GM13977 (cell line): ENCODE data around the gene PSMC6.
"Not testable (repeated sequence)": the region's sequence is repeated elsewhere in the genome, so short reads cannot be mapped to it uniquely, and the experiment has no call there.

Source experiments
- DNase-seq: peaks from one replicate; pipeline ENCODE4 v3.0.0; 2012; ENCODE audit warnings: low spot score
- in situ Hi-C: fragments of 300-500 bp; cut with MboI; formaldehyde crosslinking; loops from one replicate; pipeline ENCODE4 v1.12.0; 2022; ENCODE audit warnings: low sequenced_read_pairs, low pct_unique_long_range_greater_than_20kb, mixed read lengths, inconsistent platforms; ENCODE audit not compliant: unreplicated experiment
- TF ChIP-seq, protein P1 (sequence below): IDR thresholded peaks from 2 replicates; pipeline ENCODE4 v1.5.1; 2012; ENCODE audit warnings: mild to moderate bottlenecking, control low read depth; ENCODE audit not compliant: insufficient read depth; ENCODE audit errors: extremely low read depth, missing control alignments

PSMC6 gene

DNA sequence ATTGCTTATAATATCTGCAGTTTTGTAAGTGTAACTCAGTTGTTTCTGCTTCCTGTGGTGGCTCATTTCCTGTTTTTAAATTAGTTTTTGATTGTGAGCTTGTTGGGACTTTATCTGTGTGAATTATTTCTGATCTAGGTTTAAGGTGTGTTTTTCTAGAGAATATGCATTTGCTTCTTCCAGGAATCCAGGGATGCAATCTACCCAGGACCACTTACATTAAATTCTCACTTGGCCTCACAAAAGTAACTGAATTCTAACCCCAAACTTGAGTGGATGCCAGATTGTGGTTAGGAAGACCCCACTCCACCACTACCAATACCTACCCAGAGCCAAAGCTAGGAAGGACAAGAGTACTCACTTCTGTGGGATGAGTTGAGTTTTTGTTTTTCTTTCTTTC lies 34.9 kb downstream of the PSMC6 start:
- TF ChIP-seq, protein P1, sequence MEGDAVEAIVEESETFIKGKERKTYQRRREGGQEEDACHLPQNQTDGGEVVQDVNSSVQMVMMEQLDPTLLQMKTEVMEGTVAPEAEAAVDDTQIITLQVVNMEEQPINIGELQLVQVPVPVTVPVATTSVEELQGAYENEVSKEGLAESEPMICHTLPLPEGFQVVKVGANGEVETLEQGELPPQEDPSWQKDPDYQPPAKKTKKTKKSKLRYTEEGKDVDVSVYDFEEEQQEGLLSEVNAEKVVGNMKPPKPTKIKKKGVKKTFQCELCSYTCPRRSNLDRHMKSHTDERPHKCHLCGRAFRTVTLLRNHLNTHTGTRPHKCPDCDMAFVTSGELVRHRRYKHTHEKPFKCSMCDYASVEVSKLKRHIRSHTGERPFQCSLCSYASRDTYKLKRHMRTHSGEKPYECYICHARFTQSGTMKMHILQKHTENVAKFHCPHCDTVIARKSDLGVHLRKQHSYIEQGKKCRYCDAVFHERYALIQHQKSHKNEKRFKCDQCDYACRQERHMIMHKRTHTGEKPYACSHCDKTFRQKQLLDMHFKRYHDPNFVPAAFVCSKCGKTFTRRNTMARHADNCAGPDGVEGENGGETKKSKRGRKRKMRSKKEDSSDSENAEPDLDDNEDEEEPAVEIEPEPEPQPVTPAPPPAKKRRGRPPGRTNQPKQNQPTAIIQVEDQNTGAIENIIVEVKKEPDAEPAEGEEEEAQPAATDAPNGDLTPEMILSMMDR = no peak
- in situ Hi-C loops = no loop called here
- no peak for DNase-seq

DNA sequence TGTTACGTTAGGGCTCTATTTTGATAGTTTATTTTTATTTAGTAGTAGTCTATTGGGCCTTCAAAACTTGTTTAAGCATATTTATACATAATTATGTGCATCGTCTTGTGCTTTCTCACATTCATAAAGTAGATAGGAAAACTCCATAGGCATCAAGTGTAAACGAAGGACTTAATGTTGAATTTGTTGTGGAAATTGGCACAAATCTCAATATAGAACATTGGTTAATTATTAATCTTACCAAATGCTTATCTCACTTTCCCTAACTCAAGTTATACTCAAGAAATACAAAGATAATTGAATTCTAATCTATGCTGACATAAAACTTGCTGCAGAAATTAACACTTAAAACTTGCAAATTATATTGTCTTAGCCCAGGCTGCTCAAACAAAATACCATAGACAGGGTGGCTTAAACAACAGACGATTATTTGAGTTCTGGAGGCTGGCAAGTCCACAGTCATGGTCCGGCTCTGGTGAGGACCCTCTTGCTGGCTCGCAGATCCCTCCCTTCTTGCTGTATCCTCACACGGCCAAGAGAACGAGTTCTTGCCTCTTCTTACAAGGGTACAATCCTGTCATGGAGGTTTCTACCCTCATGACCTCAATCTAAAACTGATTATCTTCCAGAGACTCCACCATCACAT lies 41.8 kb downstream of the PSMC6 start:
- TF ChIP-seq, protein P1 = no peak
- in situ Hi-C loops = no loop called here
- no peak for DNase-seq

DNA sequence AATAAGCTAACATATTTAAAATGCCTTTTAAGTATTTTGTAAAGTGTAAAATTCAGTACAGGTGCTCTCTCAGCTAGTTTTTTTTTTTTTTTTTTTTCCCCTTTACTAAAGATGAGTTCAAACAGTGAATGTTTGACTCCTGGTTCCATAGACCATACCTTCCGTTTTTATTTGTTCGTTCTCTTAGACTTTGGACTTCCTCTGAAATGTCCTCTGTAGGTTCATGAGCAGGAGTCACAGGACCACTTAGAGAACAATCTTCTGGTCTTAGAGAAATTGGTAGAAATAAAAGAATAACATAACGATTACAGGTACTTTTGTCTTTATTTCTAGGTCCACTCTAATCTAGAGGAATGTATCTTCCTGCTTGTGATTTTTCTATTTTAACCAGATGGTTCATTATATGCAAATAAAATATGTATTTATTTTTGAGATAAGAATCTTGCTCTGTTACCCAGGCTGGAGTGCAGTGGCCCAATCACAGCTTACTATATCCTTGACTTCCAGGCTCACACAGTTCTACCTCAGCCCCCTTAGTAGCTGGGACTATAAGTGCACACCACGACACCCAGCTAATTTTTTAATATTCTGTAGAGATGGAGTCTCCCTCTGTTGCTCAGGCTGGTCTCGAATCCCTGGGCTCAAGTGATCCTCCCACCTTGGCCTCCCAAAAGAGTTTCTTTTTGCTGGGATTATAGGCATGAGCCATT lies 48.8 kb downstream of the PSMC6 start:
- in situ Hi-C loops = no loop called here
- TF ChIP-seq, protein P1 = no peak
- no peak for DNase-seq

DNA sequence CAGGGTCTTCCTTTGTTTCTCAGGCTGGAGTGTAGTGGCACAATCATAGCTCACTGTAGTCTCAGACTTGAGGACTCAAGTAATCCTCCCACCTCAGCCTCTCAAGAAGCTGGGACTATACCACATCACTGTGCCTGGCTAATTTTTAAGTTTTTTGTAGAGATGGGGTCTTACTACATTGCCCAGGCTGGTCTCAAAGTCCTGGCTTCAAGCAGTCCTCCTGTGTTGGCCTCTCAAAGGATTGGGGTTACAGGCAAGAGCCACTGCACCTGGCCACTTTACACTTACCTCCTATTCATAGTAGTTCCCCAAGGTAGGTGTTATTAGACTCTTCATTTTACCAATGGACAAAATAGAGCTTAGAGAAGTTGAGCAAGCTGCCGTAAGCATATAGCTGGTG lies 52.1 kb downstream of the PSMC6 start:
- no peak for DNase-seq
- in situ Hi-C loops = no loop called here
- TF ChIP-seq, protein P1 = no peak

DNA sequence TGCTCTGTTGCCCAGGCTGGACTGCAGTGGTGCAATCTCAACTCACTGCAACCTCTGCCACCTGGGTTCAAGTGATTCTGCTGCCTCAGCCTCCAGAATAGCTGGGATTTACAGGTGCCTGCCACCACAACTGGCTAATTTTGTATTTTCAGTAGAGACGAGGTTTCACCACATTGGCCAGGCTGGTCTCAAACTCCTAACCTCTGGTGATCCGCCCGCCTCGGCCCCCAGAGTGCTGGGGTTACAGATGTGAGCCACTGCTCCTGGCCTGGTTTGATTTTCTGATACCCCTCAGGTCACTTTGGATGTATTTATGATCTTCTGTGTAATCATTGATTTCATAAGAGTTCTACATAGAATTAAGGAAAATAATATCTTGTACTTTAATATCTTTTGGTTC lies 55.9 kb downstream of the PSMC6 start:
- DNase-seq, in situ Hi-C loops: not testable (repeated sequence)

DNA sequence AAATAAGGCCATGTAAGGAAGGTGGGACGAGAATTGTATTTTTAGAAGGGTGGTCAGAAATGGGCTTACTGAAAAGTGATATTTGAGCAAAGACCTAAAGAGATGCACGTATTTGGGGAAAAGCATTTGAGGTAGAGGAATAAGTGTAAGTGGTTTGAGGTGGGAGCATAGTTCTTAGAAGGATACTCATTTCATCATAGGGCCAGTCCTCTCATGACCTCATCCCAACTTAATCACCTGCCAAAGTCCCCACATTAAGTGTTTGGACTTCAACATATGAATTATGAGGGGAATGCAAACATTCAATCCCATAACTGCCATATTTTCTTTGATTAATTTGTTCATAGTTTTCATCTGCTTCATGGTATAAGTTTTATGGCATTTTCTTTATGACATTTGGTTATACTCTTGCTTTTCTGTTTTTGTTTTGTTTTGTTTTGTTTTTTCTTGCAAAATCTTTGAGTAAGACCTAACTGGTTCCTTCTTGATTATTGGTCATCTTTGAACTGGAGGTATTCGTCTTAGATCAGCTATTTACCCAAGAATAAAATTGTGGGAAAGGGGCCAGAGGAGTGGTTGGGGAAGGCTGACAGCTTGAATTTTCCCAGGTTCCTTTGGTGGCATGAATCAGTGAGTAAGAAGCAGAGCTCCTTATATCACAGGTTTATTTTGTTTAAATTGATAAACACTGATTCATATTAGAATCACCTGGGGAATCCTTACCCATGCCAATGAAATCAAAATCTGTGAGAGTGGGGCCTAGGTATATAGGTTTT lies 60.2 kb downstream of the PSMC6 start:
- in situ Hi-C loops = no loop called here
- TF ChIP-seq, protein P1 = no peak
- no peak for DNase-seq

DNA sequence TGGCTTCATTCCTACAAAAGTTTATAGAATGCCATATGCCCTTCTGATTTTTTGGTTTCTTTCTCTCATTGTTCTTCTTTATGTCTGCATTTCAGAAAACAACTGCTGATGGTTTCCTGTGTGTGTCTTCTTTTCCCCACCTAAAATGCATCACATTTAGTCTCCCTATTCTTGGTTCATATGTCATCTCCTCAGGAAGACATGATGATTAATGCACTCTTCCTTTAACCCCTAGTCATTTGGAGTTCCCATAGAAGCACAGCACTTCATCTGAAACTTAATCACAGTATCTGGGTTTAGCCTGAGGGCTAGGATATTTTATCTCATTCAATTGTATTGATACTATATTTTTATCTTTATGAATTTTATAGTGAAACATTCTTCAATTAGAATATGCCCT lies 62.9 kb downstream of the PSMC6 start:
- DNase-seq = no peak
- in situ Hi-C loops = no loop called here
- TF ChIP-seq, protein P1 = no peak
